ENCODE data around the gene SDCCAG8.

Gene SDCCAG8

GRCh38 chr1:243510928-243511327 lies 255.1 kb downstream of the SDCCAG8 start:
- DNase-seq = no peak

GRCh38 chr1:243513726-243514491 lies 258.1 kb downstream of the SDCCAG8 start:
- no peak for DNase-seq

GRCh38 chr1:243514927-243515326 lies 259.1 kb downstream of the SDCCAG8 start:
- no peak for DNase-seq

- DNase-seq = no peak
Measured at GRCh38 chr1:243520831-243521230, 265.0 kb downstream of the SDCCAG8 start.

GRCh38 chr1:243523766-243524165 lies 267.9 kb downstream of the SDCCAG8 start:
- no peak for DNase-seq

GRCh38 chr1:243525085-243525487 lies 269.2 kb downstream of the SDCCAG8 start:
- no peak for DNase-seq

- no peak for DNase-seq
Measured at GRCh38 chr1:243526180-243526579, 270.3 kb downstream of the SDCCAG8 start.

GRCh38 chr1:243528459-243529121 lies 272.7 kb downstream of the SDCCAG8 start:
- no peak for DNase-seq

- no peak for DNase-seq
Measured at GRCh38 chr1:243529512-243529911, 273.7 kb downstream of the SDCCAG8 start.

- DNase-seq = no peak
Measured at GRCh38 chr1:243535014-243535413, 279.2 kb downstream of the SDCCAG8 start.

GRCh38 chr1:243539636-243540035 lies 283.8 kb downstream of the SDCCAG8 start:
- DNase-seq = no peak

GRCh38 chr1:243542739-243543415 lies 287.0 kb downstream of the SDCCAG8 start:
- no peak for DNase-seq

GRCh38 chr1:243543501-243543900 lies 287.7 kb downstream of the SDCCAG8 start:
- DNase-seq = no peak

- no peak for DNase-seq
Measured at GRCh38 chr1:243546457-243546856, 290.6 kb downstream of the SDCCAG8 start.

- DNase-seq = no peak
Measured at GRCh38 chr1:243547891-243548290, 292.1 kb downstream of the SDCCAG8 start.

- no peak for DNase-seq
Measured at GRCh38 chr1:243548516-243548915, 292.7 kb downstream of the SDCCAG8 start.

- DNase-seq = no peak
Measured at GRCh38 chr1:243549108-243549507, 293.3 kb downstream of the SDCCAG8 start.
